BE2C (cell line): ENCODE data around the gene PSMC2. TPM values are rescaled to one million over a fixed set of nuclear protein-coding genes. Genes with fewer than 3 reads are reported as not detected.

Experiments
- DNase-seq: peaks from one replicate; pipeline ENCODE4 v3.0.0-alpha.2; 2020
- H3K27me3 ChIP-seq: fragments of 250-450 bp; sonication (Bioruptor Pico); 2 replicates; pipeline ENCODE4 v1.5.1; 2020; ENCODE audit warnings: mild to moderate bottlenecking
- H3K36me3 ChIP-seq: fragments of 250-450 bp; sonication (Bioruptor Pico); 2 replicates; pipeline ENCODE4 v1.5.1; 2020; ENCODE audit warnings: mild to moderate bottlenecking
- H3K4me1 ChIP-seq: fragments of 250-450 bp; sonication (Bioruptor Pico); 2 replicates; pipeline ENCODE4 v1.5.1; 2020
- H3K4me3 ChIP-seq: 2 replicates; pipeline ENCODE4 v1.5.1; 2011; ENCODE audit warnings: low read depth, low read length
- H3K9me3 ChIP-seq: fragments of 250-450 bp; sonication (Bioruptor Pico); 2 replicates; pipeline ENCODE4 v1.5.1; 2020
- polyA plus RNA-seq: library from polyadenylated mRNA; unstranded; fragments of >200 nt; gene quantifications from one replicate; pipeline ENCODE4 v1.2.1, GENCODE V29; 2012; ENCODE audit warnings: low read depth, missing spikeins; ENCODE audit not compliant: insufficient read length, insufficient read depth
- TF ChIP-seq, protein P1 (sequence below): IDR thresholded peaks from 2 replicates; pipeline ENCODE4 v1.5.1; 2012; ENCODE audit warnings: mild to moderate bottlenecking, low read depth, low read length

The PSMC2 gene
- polyA plus RNA-seq, result 144 TPM

DNA sequence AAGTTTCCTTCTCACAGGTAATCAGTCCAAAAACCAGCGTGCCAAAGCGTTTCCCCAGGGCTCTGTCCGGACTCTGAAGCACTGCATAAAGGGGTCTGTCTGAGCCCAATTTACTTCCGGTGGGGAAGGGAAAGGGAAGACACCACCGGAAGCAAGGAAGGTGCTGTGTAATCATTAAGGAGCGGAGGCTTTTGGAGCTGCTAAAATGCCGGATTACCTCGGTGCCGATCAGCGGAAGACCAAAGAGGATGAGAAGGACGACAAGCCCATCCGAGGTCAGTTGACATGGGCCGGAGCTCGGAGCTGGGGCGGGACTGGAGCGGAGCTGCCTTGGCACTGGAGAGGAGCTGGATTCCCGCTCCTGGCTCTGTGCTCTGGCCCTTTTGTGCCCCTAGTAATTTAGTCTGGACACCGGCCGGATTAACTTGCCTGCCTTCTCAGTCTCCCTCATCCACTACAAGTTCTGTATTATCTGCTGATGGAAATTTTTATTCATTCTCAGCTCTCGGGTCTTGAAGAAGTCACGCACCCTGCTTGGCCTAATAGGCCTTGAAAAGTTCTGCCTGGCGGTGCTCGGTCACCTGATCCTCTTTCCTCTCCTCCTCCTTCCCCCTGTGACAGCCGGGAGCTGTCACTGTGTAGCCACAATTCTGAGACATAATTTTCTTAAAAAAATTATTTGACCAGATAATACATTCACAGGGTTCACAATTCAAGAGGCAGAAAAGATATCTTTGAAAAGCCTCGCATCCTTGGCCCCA, at the start of gene PSMC2:
Gene PSMC2 (plus strand): TSS at position 137 of the 761 bp plus-strand sequence. CDS start 69 bp downstream, at position 206.
- Histone ChIP-seq H3K9me3 (no peaks in the 10 kb centered on the region), H3K4me1 (no peaks in the 10 kb centered on the region), H3K36me3 (peaks cover 10% of the 10 kb centered on the region), H3K27me3 (no peaks in the 10 kb centered on the region), H3K4me3 (peak within 1 kb of the TSS; percentile 97)
- TF ChIP-seq, protein P1, sequence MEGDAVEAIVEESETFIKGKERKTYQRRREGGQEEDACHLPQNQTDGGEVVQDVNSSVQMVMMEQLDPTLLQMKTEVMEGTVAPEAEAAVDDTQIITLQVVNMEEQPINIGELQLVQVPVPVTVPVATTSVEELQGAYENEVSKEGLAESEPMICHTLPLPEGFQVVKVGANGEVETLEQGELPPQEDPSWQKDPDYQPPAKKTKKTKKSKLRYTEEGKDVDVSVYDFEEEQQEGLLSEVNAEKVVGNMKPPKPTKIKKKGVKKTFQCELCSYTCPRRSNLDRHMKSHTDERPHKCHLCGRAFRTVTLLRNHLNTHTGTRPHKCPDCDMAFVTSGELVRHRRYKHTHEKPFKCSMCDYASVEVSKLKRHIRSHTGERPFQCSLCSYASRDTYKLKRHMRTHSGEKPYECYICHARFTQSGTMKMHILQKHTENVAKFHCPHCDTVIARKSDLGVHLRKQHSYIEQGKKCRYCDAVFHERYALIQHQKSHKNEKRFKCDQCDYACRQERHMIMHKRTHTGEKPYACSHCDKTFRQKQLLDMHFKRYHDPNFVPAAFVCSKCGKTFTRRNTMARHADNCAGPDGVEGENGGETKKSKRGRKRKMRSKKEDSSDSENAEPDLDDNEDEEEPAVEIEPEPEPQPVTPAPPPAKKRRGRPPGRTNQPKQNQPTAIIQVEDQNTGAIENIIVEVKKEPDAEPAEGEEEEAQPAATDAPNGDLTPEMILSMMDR, result no peak
- peak; percentile 78 for DNase-seq

DNA sequence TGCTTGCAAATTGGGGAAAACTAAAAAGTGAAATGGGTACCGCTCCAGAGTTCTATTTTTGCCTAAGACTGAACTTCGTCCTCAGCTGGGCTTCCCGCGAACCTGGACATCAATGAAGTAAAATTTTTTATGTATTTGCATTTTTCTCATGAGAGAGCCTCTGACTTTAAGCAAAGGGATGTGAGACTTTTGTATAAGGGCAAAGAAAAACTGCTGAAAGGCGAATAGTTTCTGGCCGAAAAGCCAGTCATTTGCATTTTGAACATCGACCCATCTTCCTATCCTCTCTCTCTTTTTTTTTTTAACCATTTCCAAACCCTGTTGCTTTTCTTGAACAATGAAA, 49.6 kb upstream of the PSMC2 start:
- TF ChIP-seq, protein P1, result no peak
- H3K36me3 ChIP-seq, result peaks cover 41% of the 10 kb centered on the region
- no peaks in the 10 kb centered on the region for H3K27me3 ChIP-seq
- peak overlapping the region; percentile 96 for H3K4me3 ChIP-seq
- H3K4me1 ChIP-seq, result no peaks in the 10 kb centered on the region
- no peak for DNase-seq
- H3K9me3 ChIP-seq, result no peaks in the 10 kb centered on the region

DNA sequence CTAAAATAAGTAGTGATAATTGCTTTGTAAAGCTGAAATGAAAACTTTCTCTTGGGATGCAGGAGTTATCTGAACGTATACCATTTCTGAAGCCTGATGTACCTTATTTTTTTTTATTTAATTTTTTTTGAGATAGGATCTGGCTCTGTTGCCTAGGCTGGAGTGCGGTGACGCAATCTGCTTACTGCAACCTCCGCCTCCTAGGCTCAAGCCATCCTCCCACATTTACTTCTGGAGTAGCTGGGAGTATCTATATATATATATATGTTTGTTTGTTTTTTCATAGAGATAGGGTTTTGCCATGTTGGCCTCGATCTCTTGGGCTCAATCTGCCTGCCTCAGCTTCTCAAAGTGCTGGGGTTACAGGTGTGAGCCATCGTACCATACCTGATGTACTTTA, 47.8 kb upstream of the PSMC2 start:
- peaks cover 60% of the 10 kb centered on the region for H3K36me3 ChIP-seq

DNA sequence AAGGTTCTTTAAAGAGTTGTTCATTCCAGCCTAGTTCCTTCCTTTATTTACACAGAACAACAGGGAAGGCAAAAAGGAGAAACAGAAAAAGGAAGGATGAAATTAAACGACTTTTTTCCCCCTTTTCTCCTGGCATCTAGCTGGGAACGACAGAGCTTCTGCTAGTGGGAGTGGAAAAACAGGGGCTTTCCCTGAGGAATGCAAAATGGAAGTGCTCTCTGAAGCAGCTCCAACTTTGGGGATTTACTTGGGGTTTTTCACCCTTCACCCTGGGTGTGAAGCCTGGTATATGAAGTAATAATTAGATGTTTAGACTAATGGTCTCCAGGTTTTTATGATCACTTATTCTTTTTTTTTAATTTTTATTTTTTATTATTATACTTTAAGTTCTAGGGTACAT, 46.0 kb upstream of the PSMC2 start:
- no peak for DNase-seq
- TF ChIP-seq, protein P1, result no peak
- Histone ChIP-seq H3K27me3 (no peaks in the 10 kb centered on the region), H3K4me1 (no peaks in the 10 kb centered on the region), H3K4me3 (no peak overlapping the region), H3K36me3 (peaks cover 78% of the 10 kb centered on the region), H3K9me3 (no peaks in the 10 kb centered on the region)

More for the DNA sequence above, 47.8 kb upstream of the PSMC2 start:
- TF ChIP-seq, protein P1, result no peak
- Histone ChIP-seq H3K4me1 (no peaks in the 10 kb centered on the region), H3K9me3 (no peaks in the 10 kb centered on the region), H3K27me3 (no peaks in the 10 kb centered on the region), H3K4me3 (no peak overlapping the region)
- peak; percentile 22 for DNase-seq

DNA sequence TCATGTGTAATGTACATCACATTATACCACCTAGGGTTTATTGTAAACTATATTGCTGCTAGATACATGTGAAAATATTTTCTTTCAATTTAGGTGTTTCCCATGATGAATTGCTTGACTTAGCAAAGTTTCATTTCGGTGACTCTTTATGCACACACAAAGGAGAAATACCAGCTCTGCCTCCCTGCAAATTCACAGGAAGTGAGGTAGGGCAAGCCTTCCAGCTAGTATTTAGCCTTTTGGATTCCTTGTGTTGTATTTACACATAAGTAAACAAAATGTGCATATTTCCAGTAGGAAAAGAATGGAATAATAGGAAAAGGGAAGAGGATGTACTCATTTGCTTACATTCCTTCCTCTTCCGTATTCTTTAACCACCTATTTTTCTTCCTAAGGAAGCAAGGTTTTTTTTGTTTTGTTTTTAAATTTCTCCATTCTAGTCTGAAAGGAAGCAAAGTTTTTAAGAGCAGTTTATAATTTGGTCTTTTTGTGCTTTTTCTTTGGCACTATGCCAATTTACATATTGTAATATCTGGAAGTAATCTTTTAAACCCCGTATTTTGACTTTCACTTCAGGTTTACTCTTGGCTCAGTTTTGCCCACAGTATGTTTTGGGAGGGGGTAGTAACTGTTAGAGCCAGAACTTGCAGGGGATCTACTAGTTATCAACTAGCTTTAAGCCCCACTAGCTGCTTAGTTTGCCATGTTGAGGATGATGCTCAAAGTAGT, 39.8 kb upstream of the PSMC2 start:
- peaks cover 100% of the 10 kb centered on the region for H3K36me3 ChIP-seq
- H3K4me3 ChIP-seq, result no peak overlapping the region
- no peaks in the 10 kb centered on the region for H3K9me3 ChIP-seq
- H3K4me1 ChIP-seq, result no peaks in the 10 kb centered on the region
- TF ChIP-seq, protein P1, result no peak
- no peak for DNase-seq
- H3K27me3 ChIP-seq, result no peaks in the 10 kb centered on the region

DNA sequence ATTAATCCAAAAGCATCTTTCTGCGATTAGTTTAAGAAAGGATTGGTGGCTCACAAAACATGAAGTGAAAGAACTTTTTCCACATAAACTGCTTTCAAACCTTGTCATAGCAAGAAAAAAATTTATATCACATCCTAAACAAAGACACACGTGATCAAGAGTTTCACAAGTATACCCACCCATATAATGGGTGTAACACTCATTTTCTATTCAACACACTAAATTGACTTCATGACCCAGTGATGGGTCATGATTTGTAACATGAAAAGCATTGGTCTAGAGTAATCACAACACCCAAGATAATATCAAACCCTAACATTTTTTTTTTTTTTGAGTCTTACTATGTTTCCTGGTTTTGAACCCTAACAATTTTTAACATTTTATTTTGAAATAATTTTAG, 32.6 kb upstream of the PSMC2 start:
- TF ChIP-seq, protein P1, result no peak
- no peak overlapping the region for H3K4me3 ChIP-seq
- H3K27me3 ChIP-seq, result no peaks in the 10 kb centered on the region
- no peak for DNase-seq
- peaks cover 100% of the 10 kb centered on the region for H3K36me3 ChIP-seq
- H3K9me3 ChIP-seq, result no peaks in the 10 kb centered on the region
- H3K4me1 ChIP-seq, result no peaks in the 10 kb centered on the region
